GM12801 (cell line): ENCODE results near the gene TBC1D14.
A peak's percentile ranks its signal among the peaks of the same experiment; 100 is the strongest.

Experiments
- TF ChIP-seq, protein P1 (sequence below): IDR thresholded peaks from one replicate; pipeline ENCODE4 v1.5.1; 2011; ENCODE audit warnings: control low read depth; ENCODE audit not compliant: insufficient read length; ENCODE audit errors: extremely low read depth

Gene TBC1D14

DNA sequence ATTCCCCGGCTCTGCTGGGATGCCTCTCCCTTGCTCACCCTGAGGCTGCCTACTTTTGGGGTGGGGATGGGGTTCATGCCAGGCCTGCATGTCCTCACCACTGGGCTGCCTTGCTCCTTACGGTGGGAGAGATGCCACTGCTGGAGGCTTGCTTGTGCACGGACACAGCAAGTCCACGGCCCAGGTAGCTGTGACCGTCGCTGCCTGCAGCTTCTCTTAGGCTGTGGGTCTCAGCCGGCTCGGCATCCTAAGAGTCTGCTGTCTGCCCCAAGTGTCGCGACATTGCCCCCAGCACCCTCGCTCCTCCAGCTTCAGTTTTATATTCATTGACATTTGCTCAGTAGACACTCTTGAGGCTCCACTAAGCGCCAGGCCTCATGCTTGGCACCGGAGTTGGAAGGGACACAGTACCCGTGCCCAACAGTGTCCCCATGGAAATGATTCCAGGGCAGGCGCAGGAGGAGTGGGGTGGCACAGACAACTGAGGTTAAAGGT is 58.3 kb downstream of the TBC1D14 start:
- TF ChIP-seq, protein P1, sequence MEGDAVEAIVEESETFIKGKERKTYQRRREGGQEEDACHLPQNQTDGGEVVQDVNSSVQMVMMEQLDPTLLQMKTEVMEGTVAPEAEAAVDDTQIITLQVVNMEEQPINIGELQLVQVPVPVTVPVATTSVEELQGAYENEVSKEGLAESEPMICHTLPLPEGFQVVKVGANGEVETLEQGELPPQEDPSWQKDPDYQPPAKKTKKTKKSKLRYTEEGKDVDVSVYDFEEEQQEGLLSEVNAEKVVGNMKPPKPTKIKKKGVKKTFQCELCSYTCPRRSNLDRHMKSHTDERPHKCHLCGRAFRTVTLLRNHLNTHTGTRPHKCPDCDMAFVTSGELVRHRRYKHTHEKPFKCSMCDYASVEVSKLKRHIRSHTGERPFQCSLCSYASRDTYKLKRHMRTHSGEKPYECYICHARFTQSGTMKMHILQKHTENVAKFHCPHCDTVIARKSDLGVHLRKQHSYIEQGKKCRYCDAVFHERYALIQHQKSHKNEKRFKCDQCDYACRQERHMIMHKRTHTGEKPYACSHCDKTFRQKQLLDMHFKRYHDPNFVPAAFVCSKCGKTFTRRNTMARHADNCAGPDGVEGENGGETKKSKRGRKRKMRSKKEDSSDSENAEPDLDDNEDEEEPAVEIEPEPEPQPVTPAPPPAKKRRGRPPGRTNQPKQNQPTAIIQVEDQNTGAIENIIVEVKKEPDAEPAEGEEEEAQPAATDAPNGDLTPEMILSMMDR: no peak

DNA sequence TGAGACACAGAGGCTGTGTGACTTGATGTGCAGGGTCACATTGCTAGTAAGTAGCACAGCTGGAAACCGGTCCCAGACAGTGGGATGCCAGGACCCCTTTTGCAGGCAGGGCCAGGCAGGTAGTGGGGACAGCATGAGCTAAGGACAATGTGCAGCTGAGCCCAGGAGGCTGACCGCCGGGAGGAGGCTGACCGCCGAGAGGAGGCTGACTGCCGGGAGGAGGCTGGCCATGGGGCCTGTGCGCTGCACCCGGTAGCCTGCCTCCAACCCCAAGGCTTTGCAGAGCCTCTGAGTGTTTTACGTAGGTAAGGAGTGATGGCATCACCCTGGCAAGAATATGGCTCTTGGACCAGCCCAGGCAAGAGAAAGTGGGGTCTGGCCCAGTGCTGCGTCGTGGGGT is 58.9 kb downstream of the TBC1D14 start:
- TF ChIP-seq, protein P1: no peak

DNA sequence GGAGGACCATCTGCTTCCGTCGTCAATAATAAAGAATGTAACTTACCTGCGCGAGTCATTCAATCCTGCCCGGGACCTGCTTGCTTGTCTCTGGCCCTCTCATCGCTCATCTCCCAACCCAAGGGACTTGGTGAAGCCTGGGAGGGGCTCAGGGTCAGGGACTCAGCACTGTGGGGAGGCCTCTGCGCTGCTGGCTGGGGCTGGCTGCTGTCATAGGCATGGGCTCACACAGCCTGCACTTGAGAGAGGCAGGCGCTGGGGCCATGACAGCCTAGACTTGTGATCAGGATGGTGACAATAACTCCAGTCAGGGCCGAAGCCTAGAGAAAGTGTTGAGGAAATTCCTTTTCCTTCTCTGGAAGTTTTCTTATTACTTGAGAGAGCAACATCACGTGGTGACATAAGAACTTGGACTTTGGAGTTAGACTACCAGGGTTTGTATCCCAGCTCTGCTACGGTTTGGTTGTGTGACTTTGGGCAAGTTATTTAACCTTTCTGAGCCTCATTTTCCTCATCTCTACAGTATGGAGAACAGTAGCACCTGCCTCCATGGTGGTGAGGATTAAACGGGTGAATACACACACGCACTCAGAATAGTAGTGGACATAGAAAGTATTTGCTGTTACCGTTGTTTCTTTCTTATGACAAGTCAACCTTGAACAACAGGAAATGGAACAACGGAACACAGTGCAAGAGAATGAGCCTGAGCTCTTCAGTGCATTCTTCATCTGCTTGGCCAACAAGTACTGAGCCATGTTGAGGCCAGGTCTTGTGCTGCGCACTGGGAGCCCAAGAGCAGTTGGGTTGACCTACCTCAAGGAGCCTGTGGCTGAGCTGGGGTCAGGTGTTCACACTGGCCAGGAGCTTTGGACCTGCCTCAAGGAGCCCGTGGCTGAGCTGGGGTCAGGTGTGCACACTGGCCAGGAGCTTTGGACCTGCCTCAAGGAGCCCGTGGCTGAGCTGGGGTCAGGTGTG is 60.5 kb downstream of the TBC1D14 start:
- TF ChIP-seq, protein P1: no peak

DNA sequence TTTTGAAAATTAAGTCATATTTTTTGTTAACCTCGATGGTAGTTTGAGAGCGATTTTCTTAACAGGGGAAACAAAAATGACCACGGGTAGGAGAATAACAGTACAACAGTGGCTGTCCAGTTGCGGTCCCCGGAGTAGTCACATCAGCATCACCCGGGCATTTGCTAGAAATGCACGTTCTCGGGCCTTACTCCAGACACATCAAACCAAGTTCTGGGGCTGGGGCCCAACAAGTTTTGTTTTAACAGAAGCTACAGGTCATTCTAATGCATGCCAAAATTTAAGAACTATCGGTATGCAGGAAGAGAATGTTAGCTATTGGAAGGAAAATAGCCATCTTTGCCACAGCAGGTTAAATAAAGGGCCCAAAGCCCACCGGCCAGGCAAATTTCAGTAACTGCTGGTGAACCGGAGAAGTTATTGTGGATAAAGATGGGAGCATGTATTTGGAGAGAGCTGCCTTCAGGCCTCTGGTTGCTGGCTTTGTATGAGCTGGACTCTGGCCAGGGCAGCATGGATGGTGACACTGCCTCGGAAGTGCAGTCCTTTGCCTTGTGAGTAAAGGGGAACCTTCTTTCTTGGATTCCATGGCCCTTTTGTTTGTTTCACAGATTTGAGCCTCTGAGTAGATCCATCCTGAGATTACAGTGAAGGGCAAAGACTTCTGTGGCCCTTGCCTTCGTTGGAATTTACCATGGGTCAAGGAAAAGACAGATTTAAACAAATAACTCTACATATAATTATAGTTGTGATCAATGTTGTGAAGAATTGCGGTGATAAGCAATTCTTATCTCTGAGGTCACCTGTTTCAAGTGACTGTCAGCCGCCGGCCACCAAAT is 62.1 kb downstream of the TBC1D14 start:
- TF ChIP-seq, protein P1: no peak

DNA sequence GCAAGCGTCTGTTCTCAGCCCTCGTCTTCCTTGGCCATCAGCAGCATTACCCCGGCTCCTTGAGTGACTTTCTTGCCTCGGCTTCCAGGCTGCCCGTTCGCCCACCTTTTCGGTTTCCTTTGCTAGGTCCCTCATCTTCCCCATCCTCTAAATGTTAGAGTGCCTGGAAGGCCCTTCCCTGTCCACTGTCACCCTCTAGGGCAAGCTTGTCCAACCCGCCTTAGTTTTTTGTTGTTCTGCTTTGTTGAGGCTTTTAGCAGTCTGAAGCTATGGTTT is 62.7 kb downstream of the TBC1D14 start:
- TF ChIP-seq, protein P1: no peak

DNA sequence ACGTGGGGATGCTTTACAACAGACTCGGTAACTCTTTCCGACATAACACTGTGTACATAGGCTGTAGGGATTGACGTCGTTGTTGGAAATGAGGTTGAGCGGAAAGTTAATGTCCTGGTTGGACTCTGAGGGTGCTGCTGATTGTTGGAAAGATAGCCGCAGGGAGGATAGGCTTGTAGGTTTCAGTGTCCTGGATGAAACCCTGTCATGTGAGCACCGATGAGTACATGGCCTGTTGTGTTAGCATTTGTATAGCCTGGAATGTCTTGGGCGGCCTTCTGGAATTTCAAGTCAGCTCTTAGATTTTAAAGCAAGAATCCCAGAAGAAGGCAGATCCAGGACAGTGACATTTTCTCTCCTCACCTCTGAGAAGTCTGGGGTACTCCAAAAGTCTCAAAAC is 63.3 kb downstream of the TBC1D14 start:
- TF ChIP-seq, protein P1: no peak

DNA sequence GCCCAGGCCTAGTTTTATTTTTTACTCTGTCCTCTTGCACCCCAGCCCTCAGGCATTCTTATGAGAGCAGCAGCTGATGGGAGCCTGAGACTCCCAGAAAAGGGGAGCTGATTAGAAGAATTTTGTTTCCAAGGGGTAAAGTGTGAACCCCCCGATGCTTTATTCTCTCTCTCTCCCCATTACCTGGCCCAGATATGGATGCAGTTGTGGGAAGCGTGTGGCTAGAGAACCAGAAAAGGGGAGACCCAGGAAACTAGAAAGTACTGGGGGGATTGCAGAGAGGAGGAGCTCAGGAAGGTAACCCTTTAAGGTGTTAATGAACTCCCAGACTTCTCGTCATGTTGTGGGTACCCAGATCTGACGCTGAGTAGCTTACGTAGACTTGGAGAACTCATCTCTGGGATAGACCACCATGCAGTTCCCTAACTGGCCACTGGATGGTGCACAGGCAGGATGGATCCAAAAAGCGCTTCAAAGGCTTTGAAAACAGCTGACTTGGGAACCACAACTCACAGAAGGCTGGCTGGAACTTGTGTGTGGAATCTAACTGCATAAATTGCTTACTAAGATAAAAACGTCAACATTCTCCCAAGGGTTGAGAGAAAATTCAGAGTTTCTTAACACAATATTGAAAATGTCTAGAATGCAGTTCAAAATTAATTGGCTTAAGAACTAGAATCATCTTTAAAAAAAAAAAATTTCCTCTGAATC is 64.7 kb downstream of the TBC1D14 start:
- TF ChIP-seq, protein P1: peak; percentile 84
